HG03066 (cell line): ENCODE measurements around the gene ELAC2.
A peak's percentile ranks its signal among the peaks of the same experiment; 100 is the strongest.

Experiments
- ATAC-seq: cut with Tn5 transposase; IDR thresholded peaks from one replicate; pipeline ENCODE4 v1.9.1; 2021; ENCODE audit warnings: low read depth; ENCODE audit not compliant: unreplicated experiment

The ELAC2 gene, protein sequence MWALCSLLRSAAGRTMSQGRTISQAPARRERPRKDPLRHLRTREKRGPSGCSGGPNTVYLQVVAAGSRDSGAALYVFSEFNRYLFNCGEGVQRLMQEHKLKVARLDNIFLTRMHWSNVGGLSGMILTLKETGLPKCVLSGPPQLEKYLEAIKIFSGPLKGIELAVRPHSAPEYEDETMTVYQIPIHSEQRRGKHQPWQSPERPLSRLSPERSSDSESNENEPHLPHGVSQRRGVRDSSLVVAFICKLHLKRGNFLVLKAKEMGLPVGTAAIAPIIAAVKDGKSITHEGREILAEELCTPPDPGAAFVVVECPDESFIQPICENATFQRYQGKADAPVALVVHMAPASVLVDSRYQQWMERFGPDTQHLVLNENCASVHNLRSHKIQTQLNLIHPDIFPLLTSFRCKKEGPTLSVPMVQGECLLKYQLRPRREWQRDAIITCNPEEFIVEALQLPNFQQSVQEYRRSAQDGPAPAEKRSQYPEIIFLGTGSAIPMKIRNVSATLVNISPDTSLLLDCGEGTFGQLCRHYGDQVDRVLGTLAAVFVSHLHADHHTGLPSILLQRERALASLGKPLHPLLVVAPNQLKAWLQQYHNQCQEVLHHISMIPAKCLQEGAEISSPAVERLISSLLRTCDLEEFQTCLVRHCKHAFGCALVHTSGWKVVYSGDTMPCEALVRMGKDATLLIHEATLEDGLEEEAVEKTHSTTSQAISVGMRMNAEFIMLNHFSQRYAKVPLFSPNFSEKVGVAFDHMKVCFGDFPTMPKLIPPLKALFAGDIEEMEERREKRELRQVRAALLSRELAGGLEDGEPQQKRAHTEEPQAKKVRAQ

DNA sequence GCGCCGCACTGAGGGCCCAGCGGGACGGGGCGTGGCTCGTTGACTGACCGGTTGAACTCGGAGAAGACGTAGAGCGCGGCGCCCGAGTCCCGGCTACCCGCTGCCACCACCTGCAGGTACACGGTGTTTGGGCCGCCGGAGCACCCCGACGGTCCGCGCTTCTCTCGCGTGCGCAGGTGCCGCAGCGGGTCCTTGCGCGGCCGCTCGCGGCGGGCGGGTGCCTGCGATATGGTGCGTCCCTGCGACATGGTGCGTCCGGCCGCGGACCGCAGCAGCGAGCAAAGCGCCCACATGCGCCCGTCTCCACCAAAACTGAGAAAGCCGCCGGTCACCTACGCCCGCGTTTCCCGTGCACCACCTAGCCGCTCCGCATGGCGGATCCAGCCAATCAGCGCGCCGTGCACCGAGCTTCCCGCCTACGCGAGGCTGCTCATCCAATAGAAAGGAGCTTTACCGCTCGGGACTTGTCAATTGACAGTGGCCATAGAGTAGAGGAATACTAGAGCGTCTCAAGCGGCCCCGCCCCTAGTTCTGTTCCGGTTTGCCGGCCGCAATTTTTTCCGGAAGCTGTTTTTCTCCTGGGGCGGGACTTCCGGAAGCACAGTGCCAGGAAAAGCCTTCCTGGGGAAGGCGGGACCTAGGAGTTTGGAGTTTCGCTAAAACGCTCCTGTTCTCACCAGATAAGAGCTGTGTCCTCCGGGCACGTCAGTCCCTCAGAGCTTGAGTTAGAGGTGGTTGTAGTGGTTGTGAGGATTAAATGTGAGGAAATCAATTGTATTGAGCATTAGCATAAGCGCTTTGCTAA lies at the start of gene ELAC2:
Gene ELAC2, minus strand, starts transcription at position 373 of the 805 bp plus-strand sequence. Its CDS starts 80 bp downstream, at position 293.
- ATAC-seq = peak; percentile 95

DNA sequence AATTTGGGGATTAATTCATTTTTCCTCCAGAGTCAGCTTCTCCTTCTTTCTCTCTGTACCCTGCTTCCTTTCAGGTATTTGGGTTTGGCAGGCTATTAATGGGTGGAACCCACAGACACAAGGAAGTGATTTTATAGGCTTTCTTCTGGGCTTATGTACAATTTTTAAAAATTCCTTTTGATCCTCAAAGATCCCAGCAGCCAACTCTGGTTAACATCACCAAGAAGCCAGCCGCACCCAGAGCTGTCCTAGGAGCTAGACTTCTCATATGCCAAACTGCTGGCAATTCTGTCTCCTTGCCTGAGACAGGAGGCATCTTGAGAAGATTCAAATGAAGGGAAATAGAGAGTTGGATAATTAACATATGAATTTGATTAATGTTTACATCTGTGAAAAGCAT lies 47.2 kb upstream of the ELAC2 start:
- ATAC-seq = no peak

DNA sequence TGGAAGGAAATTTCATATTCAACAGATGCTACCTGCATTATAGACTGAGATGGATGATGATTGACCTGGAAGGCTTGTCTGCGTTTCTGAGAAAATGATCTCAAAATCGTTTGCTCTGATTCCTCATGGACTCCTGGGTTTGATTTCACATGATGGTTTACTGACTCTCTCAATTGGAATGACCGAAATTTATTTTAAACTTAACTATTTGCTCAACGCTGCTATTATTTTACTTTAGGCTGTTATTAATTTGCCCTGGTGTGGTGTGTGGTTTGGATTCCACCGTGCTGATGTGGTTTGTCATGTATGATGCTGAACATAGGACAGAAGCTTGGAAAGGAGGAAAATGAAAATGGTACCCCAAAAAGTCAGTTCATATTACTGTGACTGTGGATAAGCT lies 37.3 kb upstream of the ELAC2 start:
- ATAC-seq = no peak

DNA sequence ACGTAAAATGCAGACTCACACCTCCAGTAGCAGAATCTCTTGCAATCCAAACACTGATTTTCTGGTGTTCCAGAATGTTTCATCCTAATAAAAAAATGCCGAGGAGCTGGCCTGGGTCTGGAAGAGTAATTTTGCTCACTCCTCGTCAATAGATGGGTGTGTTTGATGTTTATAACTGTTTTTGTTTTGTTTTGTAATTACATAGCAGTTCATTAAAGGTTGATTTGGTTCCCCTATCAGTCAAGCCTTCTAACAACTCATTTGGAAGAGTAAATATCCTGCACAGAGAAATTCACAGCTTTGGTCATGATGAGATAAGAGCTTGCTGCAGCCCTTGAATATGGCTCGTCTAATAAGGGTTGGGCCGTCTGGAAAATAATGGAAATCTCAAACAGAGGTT lies 36.8 kb upstream of the ELAC2 start:
- no peak for ATAC-seq

DNA sequence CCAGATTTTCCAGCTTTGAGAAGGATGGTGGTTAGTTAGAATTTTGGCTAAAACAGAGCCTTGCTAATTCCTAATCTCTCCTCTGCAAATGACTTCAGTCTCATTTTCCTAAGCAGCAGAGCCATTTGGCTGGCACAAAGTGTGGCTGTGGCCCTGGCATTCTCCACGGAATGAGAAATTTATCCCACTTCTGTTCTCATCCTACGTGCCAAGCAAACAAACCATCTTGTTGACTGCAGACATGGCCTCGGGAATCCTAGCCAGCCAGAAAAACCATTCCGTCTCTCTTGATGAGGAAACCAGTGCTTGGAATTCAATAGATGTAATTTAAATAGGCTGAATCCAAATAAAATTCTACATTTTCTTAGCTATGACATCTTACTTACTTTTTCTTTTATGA lies 34.1 kb upstream of the ELAC2 start:
- ATAC-seq = no peak

DNA sequence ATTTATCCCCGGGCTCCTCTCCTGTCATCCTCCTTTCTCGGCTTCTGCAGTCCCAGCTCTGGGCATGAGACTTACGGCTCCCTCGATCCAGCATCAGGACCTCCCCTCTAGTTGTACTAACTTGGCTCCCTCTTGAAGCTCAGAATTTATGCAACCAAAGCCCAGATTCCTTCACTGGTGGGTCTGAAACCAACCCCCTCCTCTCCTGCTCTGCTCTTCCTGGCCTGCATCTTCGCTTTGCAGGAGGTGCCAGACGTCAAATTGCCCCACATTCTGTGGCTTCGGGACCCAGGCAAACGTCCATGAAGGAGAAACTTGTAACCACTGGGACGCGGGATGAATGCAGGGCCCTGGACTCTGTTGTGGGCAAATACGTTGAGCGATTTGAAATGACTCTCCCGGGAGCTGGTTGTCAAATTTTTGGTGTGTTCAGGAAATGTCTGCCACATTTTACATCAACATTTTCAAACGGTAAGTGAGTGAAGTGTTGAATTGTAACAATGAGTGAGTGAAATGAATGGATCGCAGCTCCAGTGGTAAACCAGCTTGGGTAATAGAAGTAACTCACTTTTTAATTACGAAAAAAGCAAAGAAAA lies 29.3 kb upstream of the ELAC2 start:
- no peak for ATAC-seq

DNA sequence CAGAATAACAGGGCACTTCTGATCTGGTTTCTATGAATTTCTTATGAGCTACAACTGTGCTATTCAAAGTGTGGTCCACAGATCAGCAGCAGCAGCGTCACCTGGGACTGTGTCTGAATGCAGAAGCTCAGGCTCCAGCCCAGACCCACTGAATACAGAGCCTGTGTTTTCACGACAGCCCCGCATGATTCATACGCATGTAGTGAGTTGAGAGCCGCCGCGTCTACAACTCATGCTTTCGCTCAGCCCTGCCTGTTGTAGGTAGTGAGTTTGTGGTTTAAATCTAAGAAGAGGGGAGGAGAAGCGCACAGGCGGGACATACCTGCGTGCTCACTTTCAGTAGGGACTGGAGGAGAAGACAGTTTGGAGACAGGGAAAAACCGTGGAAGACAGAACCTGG lies 28.5 kb upstream of the ELAC2 start:
- ATAC-seq = no peak

DNA sequence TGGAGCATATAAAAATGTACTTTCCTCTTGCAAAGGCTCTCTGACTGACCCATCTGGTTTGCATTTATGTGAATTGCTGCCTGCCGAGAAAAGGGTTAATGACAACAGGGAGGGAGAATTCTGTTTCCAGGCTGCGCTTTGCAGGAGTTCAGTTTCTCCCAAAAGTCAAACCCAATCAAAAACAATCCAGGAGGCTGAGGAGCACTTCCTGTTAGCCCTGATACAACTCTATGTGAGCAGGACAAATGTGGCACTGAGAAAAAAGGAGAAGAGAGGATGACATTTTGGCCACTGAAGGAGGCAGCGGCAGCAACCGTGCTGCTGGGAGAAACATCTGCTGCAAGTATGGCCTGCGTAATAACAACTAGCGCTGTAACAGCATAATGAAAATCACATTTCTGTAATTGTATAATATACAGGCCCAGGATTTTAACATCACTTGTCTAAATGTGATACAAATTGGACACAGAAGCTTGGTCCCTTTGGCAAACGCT lies 26.8 kb upstream of the ELAC2 start:
- ATAC-seq = no peak

DNA sequence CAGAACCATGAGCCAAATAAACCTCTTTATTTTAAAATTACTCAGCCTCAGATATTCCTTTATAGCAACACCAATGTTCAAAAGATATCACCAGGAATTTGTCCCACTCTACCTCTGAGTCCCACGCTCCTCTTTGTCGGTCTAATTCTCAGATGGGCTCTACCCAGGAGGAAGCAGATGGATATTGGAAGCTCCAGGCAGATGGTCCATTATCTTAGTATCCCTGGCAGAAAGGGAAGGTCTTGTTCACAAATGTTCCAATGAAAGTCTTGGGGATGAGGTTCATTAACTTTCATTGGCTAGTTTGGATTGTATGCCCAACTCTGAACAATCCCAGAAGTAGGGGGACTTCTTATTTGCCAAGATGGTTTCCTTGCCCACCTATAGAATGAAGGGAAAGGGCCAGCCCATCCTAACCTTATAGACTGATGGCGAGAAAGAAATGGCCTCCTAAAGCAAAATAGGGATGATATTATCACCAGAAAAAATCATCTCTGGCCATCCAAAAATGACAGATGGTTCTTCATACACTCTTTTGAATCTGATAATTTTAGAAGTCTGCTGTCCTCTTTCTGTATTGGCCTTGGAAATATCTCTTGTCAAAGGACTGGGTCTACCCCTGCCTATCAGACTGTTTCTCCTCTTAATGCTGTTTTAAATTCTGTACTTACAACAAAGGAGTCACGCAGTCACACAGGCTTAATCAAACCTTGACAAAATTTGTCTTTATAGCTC lies 21.3 kb upstream of the ELAC2 start:
- ATAC-seq = no peak

DNA sequence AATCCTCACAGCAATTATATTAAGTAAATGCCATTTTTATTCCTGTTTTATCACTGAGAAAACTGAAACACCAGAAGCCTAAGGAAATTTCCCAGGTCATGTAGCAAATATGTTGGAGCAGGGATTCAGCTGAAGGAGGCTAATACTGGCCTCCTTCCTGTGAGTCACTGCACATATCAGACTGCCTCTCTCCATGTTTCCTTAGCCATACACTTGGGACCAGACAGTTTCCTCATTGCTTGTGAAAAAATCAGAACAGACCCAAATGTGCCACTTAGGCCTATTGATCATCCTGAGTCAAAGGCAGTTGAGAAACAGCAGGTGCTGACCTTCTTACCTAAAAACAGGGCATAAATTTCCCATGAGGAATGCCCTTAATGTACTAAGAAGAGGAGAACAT lies 18.9 kb upstream of the ELAC2 start:
- no peak for ATAC-seq

DNA sequence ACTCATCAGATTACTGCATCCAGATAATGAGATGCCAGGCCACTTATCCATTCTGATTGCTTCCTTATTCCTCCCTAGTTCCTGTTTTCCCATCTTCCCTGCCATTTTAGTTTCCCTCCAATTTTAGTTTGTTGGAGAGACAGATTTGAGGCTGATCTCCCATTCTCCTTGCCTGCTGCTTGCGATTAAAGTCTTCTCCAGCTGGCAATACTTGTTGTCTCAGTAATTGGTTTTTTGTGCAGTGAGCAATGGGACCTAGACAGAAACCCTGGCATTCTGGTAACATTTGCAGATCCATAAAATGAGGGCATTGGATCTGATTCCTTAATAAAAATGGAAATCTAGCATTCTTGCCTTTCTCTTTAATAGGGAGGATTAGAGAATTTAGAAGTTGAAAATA lies 17.6 kb upstream of the ELAC2 start:
- no peak for ATAC-seq

DNA sequence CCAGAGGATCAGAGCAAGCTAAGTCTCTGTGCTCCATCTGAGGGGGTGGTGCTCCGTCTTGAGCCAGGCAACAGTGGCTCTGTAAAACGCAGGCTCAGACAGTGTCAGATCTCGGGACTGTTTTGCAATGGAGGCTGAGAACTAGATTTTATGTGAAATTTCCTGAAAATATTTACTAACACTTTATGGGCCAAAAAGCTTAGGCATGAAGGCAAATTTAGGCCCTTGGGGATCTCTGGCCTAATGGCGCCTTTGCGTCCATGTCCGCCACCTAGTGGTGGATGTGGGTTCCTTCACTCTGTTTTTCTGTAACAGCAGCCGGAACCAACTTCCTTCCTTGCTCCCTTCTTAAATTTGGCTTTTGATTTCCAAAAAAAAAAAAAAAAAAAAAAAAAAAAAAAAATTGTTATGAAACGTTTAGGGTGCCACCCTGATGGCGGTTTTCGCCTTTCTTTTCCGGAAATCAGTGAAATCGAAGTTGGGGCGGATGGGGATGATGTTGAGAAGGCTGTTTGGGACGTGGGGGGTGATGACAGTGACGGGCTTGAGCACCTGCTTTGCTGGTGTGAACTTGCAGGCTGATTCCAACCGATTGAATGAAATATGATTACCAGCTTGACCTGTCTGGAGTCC lies 14.0 kb upstream of the ELAC2 start:
- peak; percentile 75 for ATAC-seq

DNA sequence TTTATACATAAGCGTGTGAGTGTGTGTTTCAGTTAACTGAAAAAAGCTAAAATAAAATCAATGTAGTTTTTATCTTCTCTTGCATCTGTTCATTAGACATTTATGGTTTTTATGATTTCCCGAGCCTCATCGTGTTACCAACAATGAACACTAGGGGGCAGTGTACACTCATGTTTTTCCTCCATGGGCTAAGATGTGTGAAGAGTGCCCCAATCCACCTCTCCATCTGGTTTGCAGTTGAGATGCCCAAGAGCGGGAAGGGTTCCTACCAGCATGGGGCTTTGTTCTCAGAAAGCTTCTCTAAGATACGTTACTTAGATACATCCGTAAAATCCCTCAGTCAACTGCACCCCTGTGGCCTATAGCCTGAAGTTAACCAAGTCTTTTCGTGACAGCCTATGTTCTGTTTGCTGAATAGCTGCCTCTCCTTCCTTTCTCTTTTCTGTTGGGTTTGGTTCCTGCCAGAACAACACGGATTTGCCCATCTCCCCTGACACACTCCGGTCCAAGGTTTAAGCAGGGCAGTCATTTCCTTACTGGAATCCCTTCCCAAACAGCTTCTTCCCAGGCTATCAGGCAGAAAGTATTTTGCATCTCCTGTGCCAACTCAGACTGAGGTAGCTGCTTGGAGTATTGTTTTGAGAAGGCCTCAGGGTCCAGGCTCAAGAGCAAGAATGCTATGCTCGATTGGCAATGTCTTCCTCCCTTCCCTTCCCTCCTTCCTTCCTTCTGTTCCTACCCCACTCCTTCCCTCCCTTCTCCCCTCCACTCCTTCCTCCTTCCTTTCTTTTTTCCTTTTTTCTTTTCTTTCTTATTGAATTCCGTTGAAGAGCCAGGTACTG lies 12.9 kb upstream of the ELAC2 start:
- no peak for ATAC-seq

DNA sequence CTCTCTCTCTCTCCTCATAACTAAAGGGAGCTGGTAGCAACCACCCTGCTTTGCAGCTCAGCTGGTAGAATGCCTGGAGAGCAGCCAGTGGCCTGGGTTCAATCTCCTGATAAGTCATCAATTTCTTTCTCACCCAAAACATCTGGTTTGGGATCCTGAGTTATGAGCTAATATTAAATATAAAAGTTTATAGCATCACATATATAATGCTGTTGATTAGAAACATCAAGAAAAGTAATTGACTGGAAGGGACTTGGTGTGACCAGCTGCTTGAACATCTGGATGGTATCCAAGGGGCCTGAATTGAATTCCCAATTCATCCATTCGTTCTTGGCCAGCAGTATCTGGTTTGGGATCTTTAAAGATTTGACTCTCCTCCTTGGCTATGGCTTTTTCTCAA lies 12.2 kb upstream of the ELAC2 start:
- ATAC-seq = no peak

DNA sequence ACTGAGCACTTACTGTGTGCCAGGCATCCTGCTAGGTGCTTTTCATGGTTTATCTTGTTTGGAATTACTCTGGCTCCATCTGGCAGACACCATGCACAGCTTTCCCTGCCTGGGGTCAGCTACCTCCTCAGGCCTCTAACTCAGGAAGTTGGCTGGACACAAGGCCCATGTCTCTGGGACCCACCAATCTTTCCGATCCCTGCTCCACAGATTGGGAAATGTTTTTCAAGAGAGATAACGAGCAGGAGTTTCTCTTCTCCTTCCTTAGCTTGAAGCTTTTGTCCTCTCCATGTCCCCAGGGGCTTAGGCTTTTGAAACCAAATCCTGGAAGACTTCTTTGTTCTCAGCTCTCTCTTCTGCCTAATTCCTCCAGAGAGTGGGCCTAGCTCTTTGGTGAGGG lies 11.5 kb upstream of the ELAC2 start:
- no peak for ATAC-seq

DNA sequence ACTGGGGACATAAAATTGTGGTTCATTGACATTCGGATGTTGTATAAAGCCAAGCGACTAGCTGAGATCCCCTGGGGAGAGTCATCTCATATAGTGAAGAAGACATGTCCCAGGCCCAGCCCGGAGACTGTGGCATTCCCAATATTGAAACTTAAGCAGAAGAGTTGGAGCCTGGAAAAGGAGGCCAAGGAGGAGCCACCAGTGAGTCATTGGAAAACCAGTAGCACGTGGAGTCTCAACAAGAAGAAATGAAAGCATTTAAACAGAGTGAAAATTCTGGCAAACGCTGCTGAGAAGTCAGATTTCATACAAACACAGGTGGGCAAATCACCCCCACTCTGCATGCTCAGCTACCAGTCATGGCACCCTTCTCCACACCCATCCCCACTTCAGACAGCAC lies 9.4 kb upstream of the ELAC2 start:
- ATAC-seq = no peak

DNA sequence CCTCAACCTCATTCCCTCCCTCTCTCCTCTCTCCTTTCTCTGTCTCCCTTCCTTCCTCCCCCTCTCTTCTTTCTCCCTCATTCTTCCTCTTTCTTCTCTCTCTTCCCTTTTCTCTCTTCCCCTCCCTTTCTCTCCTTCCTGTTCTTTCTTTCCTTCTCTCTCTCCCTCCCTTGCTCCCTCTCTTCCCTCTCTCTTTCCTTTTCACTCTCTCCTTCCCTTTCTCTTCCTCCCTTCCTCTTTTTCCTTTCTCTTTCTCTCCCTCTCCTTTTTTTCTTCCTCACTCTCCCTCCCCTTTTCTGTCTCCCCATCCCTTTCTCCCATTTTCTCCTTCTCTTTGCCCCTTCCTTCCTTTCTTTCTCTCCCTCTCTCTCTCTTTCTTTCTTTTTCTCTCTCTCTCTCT lies 7.9 kb upstream of the ELAC2 start:
- ATAC-seq = no peak

DNA sequence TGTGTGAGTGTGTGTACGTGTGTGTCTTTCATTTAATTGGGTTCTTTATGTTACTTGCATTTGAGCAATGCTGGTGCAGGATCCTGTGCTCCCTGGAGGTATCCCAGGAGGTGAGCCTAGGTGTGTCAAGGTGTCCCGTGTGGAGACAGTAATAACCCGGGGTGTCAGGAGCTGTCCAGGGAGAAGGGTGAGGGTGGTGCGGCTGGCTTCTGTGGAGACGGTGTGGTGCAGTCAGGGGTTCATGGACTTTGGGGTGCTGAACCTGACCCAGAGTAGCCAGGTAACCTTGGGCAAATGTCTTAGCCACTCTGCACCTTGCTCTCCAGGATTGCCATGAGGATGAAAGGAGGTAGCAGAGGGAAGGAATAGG lies 7.4 kb upstream of the ELAC2 start:
- ATAC-seq = no peak
